CD4-positive, alpha-beta memory T cell (primary cell): ENCODE data around the gene SLC22A6. TPM values are rescaled to one million over a fixed set of nuclear protein-coding genes. Genes with fewer than 3 reads are reported as not detected.

Experiments
- CTCF ChIA-PET: fragments of 350-600 bp; sonication (Branson Sonifier 250); formaldehyde crosslinking; loops from one replicate; lab custom pipeline; 2021; ENCODE audit warnings: inconsistent platforms; ENCODE audit not compliant: partially characterized antibody; lab: Charles Lee
- POLR2A ChIA-PET: fragments of 350-600 bp; sonication (Branson Sonifier 250); formaldehyde crosslinking; loops from one replicate; lab custom pipeline; 2021; ENCODE audit not compliant: partially characterized antibody; lab: Charles Lee
- DNase-seq, 5 donors: peaks; one replicate each; pipeline versions ENCODE4 v3.0.0 to v3.0.0-alpha.2; 2020 to 2022; ENCODE audit warnings: mixed read lengths in 1 of 5
- H3K27ac ChIP-seq: one replicate; pipeline ENCODE4 v1.7.0; 2013; ENCODE audit warnings: low read depth, low read length
- H3K27me3 ChIP-seq: 2 replicates; pipeline ENCODE4 v1.7.0; 2013; ENCODE audit warnings: mild to moderate bottlenecking, low read length, moderate library complexity; ENCODE audit not compliant: insufficient read depth
- H3K36me3 ChIP-seq: 2 replicates; pipeline ENCODE4 v1.7.0; 2013; ENCODE audit warnings: mild to moderate bottlenecking, low read length, moderate library complexity; ENCODE audit not compliant: insufficient read depth
- H3K4me1 ChIP-seq: 2 replicates; pipeline ENCODE4 v1.7.0; 2013; ENCODE audit warnings: mild to moderate bottlenecking, low read length, moderate library complexity; ENCODE audit not compliant: insufficient read depth
- H3K4me3 ChIP-seq, 2 donors: one replicate each; pipeline ENCODE4 v1.7.0; 2013; ENCODE audit warnings: low read length in 2 of 2, mild to moderate bottlenecking in 1 of 2
- H3K9me3 ChIP-seq, 2 donors: one replicate each; pipeline ENCODE4 v1.7.0; 2013; ENCODE audit warnings: low read length in 2 of 2, control low read depth in 1 of 2; ENCODE audit not compliant: control insufficient read depth in 1 of 2
- H3K27ac Mint-ChIP-seq, 7 donors: one replicate each; pipeline ENCODE4 v1.8.0; 2020 to 2021; ENCODE audit warnings: mixed read lengths in 7 of 7, mild to moderate bottlenecking in 6 of 7, inconsistent platforms in 3 of 7, moderate library complexity in 3 of 7
- H3K27me3 Mint-ChIP-seq, 2 donors: one replicate each; pipeline ENCODE4 v1.8.0; 2020 to 2021; ENCODE audit warnings: mixed read lengths in 2 of 2
- H3K36me3 Mint-ChIP-seq, 2 donors: one replicate each; pipeline ENCODE4 v1.8.0; 2020 to 2021; ENCODE audit warnings: mixed read lengths in 2 of 2, inconsistent platforms in 1 of 2, mild to moderate bottlenecking in 1 of 2
- H3K4me1 Mint-ChIP-seq, 4 donors: one replicate each; pipeline ENCODE4 v1.8.0; 2020 to 2021; ENCODE audit warnings: mixed read lengths in 4 of 4, mild to moderate bottlenecking in 1 of 4
- H3K4me3 Mint-ChIP-seq, 8 donors: one replicate each; pipeline ENCODE4 v1.8.0; 2020 to 2021; ENCODE audit warnings: mixed read lengths in 8 of 8, mild to moderate bottlenecking in 7 of 8, moderate library complexity in 6 of 8, inconsistent platforms in 3 of 8
- H3K9me3 Mint-ChIP-seq, 8 donors: one replicate each; pipeline ENCODE4 v1.8.0; 2020 to 2021; ENCODE audit warnings: mixed read lengths in 8 of 8, mild to moderate bottlenecking in 5 of 8, inconsistent platforms in 3 of 8, moderate library complexity in 1 of 8
- intact Hi-C: fragments of 100-400 bp; cut with micrococcal nuclease; formaldehyde crosslinking; loops from one replicate; pipeline ENCODE4 v1.15.1; 2023
- polyA plus RNA-seq, 2 donors: library from polyadenylated mRNA; unstranded; fragments of 300-500 nt; fragmentation: Illumina TruSeq; gene quantifications; one replicate each; pipeline ENCODE4 v1.2.3, GENCODE V29; 2021
- total RNA-seq, 2 experiments: library from RNA; stranded (reverse); gene quantifications; one replicate each; pipeline ENCODE4 v1.2.3, GENCODE V29; 2021

SLC22A6 gene
- total and polyA plus RNA-seq, 4 experiments from 2014 or later, result not detected

DNA sequence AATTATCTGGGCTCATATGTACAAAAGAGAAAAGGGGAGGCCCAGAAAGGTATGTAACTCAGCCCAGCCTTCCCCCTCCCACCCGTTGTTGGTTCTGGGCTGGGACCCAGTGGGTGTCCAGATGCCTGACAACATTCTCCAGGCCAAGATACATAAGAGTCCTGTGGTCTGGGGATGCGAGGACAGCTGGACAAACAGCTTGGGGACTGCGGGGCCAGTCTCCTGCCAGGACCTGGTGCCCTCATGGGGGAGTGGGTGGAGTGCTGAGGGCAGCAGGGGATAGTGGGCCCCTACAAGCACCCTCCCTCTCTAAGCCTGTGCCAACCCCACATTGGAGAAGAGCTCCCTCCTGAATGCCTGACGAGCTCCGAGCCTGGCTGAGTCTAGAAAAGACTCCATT is 3.5 kb upstream of the SLC22A6 start:
- ChIA-PET CTCF (interaction anchor here (2.1 kb wide), 1 partner anchor 82 kb away, joined by 6 read pairs; no protein-coding TSS in a partner anchor), POLR2A (no interaction called here)
- Mint-ChIP-seq H3K27me3 (peaks cover 8 to 24% of the 10 kb centered on the region in 2 donors), H3K9me3 (no peaks in the 10 kb centered on the region), H3K4me1 (no peaks in the 10 kb centered on the region), H3K36me3 (no peaks in the 10 kb centered on the region), H3K4me3 (no peak overlapping the region), H3K27ac (no peak overlapping the region)
- Histone ChIP-seq H3K27me3 (no peaks in the 10 kb centered on the region), H3K27ac (no peak overlapping the region), H3K4me1 (no peaks in the 10 kb centered on the region), H3K9me3 (no peaks in the 10 kb centered on the region), H3K36me3 (no peaks in the 10 kb centered on the region), H3K4me3 (no peak overlapping the region)
- no peak for DNase-seq
- intact Hi-C loops, result no loop called here

DNA sequence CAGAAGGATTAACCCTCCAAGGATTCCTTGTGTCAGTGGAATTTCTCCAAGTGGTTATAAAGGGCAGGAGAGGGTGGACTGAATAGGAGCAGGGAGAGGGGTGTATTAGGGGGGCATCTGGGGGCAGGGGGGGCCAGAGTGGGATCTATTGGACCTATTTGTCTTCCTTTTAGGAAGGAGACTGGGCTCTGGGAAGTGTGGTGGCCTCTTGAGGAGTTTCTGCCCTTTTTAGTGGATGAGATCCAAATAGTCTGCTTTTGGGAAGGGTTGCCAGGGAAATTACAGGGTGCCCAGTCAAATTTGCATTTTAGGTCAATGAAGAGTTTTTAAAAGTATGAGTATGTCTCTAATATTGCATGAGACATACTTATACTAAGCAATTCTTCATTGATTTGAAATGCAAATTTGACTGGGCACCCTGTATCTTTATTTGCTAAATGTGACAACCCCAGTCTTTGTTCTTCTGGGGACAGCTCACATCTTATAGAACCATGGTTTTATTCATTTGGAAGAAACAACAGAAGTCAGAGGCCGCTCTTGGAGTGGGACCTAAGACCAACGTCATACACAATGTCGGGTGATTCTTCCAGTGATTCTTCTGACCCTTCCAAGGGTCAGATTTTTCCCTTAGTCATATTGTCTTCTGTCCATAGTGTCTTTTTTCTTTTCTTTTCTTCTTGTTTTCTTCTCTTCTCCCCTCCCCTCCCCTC is 429 bp upstream of the SLC22A6 start:
- no peak for DNase-seq
- ChIA-PET POLR2A (no interaction called here), CTCF (no interaction called here)
- Histone ChIP-seq H3K36me3 (no peaks in the 10 kb centered on the region), H3K27ac (no peak overlapping the region), H3K4me3 (no peak overlapping the region), H3K27me3 (no peaks in the 10 kb centered on the region), H3K4me1 (no peaks in the 10 kb centered on the region), H3K9me3 (no peaks in the 10 kb centered on the region)
- Mint-ChIP-seq H3K27me3 (peaks cover 4 to 27% of the 10 kb centered on the region in 2 donors), H3K9me3 (no peaks in the 10 kb centered on the region), H3K4me3 (no peak overlapping the region), H3K4me1 (no peaks in the 10 kb centered on the region), H3K36me3 (no peaks in the 10 kb centered on the region), H3K27ac (no peak overlapping the region)
- intact Hi-C loops, result no loop called here

DNA sequence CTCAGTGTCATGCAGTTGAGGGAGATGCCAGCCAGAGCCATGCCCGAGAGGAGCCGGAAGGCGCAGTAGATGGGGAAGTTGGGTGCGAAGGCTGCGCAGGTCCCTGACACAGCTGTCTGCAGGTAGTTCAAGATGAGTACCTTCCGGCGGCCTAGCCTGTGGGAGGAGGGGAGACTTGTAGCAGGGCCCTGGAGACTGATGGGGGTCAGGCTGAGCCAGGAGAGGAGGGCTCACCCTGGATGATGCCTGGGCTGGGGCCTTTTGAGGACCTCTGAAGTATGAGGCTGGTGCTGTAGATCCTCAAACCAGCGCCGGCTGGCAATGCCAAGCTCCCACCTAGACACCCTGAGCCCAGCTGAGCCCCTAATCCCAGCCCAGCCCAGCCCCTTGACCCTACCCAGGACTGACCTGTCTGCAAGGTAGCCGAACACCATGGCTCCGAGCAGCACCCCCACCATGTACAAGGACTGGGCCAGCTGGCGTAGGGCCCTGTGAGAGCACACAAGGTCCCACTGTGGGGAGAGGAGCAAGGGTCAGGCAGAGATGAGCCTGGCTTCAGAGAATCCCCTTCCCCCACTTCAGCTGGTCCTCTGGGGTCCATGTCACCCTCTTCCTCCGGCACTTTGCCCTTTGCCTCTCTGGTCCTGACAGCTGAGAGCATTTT is 1.1 kb downstream of the SLC22A6 start:
- no peak overlapping the region for H3K4me3 ChIP-seq
- H3K27ac ChIP-seq, result no peak overlapping the region
- intact Hi-C loops, result no loop called here
- H3K27me3 ChIP-seq, result no peaks in the 10 kb centered on the region
- CTCF ChIA-PET, result no interaction called here
- no peak for DNase-seq
- Mint-ChIP-seq H3K27me3 (peaks cover 7 to 33% of the 10 kb centered on the region in 2 donors), H3K27ac (peak overlapping the region in 1 of 7 donors; percentile 60), H3K9me3 (no peaks in the 10 kb centered on the region), H3K4me3 (no peak overlapping the region), H3K36me3 (no peaks in the 10 kb centered on the region), H3K4me1 (no peaks in the 10 kb centered on the region)
- H3K9me3 ChIP-seq, result no peaks in the 10 kb centered on the region
- H3K4me1 ChIP-seq, result no peaks in the 10 kb centered on the region
- POLR2A ChIA-PET, result no interaction called here
- no peaks in the 10 kb centered on the region for H3K36me3 ChIP-seq

DNA sequence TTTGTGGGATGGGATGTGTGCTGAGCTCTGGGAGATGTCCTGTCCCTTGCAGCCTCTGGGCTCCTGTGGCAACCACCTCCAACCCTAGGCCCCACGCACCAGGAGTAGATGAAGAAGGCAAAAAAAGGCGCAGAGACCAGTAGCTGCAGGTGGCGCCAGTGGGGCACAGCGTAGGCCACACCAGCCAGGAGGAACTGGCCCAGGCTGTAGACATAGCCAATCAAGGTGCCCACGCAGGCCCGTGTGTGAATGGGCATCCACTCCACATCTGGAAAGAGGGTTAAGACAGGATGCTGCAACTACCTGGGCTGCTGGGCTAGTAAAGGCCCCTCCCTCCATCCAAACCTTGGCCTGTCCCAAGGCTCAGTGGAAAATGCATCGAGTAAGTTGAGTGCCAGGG is 3.0 kb downstream of the SLC22A6 start:
- H3K27me3 ChIP-seq, result no peaks in the 10 kb centered on the region
- no peaks in the 10 kb centered on the region for H3K9me3 ChIP-seq
- H3K36me3 Mint-ChIP-seq, result no peaks in the 10 kb centered on the region
- peaks cover 6 to 26% of the 10 kb centered on the region in 2 donors for H3K27me3 Mint-ChIP-seq
- intact Hi-C loops, result no loop called here
- H3K4me3 Mint-ChIP-seq, result no peak overlapping the region
- no peaks in the 10 kb centered on the region for H3K4me1 Mint-ChIP-seq
- CTCF ChIA-PET, result no interaction called here
- H3K27ac ChIP-seq, result no peak overlapping the region
- POLR2A ChIA-PET, result no interaction called here
- H3K4me1 ChIP-seq, result no peaks in the 10 kb centered on the region
- H3K4me3 ChIP-seq, result no peak overlapping the region
- DNase-seq, result no peak
- no peaks in the 10 kb centered on the region for H3K36me3 ChIP-seq
- no peaks in the 10 kb centered on the region for H3K9me3 Mint-ChIP-seq
- H3K27ac Mint-ChIP-seq, result no peak overlapping the region

DNA sequence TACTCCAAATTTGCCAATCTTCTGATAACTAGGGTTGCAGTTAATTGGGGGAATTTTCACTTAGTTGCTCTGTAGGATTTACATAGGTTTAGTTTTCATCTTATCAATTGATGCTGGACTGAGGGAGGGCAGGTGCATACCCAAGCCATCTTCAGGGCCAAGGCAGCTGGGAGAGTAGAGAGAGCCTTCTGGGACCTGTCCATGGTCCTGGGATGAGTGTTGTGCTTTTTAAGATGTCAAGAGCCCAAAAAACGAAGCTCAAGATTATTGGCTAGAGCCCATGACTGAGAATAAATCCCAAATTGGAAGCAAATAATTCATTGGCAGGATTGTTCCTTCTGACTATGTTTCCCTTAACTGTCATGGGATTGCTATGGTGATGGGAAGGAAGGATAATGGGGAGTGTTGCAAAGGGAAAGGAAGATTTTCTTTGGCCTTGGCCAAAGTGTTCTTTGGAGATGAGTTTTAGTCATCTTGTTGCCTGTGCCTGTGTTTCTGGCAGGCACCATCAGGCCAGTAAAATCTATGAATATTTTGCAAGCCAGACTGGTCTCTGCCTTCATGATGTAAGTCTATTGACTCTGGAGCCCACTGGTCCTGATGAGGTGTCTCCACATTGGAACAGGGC is 4.5 kb downstream of the SLC22A6 start:
- no peaks in the 10 kb centered on the region for H3K9me3 ChIP-seq
- no peaks in the 10 kb centered on the region for H3K27me3 ChIP-seq
- peaks cover 6 to 25% of the 10 kb centered on the region in 2 donors for H3K27me3 Mint-ChIP-seq
- no peaks in the 10 kb centered on the region for H3K4me1 Mint-ChIP-seq
- H3K4me1 ChIP-seq, result no peaks in the 10 kb centered on the region
- ChIA-PET CTCF (no interaction called here), POLR2A (no interaction called here)
- no peaks in the 10 kb centered on the region for H3K36me3 ChIP-seq
- H3K27ac ChIP-seq, result no peak overlapping the region
- H3K4me3 Mint-ChIP-seq, result no peak overlapping the region
- no peak overlapping the region for H3K4me3 ChIP-seq
- no peak overlapping the region for H3K27ac Mint-ChIP-seq
- H3K36me3 Mint-ChIP-seq, result no peaks in the 10 kb centered on the region
- DNase-seq, result no peak
- no peaks in the 10 kb centered on the region for H3K9me3 Mint-ChIP-seq
- intact Hi-C loops, result no loop called here

DNA sequence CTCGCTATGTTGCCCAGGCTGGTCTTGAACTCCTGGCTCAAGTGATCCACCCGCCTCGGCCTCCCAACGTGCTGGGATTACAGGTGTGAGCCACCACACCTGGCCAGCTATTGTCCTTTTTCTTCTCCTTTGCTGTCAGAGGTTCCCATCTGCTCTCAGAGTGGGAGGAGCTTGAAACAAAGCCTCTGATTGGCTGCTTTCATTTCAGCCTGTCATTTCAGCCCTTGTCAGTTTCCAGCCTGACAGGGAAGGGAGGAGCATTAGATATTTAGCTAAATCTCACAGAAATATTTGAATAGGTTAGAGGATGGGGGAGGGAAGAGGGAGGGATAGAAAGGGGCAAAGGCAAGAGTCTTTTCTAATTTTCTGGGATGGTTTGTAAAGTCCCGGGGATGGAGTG is 8.7 kb downstream of the SLC22A6 start:
- POLR2A ChIA-PET, result no interaction called here

DNA sequence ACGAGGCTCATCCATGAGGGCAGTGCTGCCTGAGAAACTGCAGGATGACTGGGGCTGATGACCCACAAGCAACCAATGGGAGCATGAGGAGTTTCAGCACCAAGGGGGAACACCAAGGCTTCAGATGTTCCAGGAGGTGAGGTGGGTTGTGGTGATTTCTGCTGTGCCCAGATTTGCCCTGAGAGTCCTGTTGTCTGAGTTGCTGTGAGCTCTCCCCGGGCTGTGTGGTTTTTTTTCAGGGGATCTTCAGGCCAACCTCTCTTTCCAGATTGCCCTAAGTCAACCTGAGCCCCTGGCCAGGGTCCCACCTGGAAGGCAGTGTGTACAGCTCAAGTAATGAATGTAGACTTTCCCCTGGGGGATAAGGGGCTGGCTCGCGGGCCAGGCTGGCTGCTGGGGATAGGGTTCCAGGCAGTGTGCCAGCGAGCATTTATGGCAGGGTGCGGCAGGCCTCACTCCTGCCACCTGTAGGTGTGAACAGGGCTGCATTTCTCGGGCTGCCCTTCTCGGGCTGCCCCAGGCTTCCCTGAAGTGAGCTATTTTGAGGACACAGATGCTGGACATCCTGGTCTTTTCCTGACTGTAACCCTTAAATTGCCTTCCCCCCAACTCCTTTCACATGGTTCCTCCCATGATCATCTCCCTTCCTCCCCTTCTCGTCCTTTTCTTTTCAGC is 9.8 kb downstream of the SLC22A6 start:
- no peaks in the 10 kb centered on the region for H3K4me1 ChIP-seq
- Mint-ChIP-seq H3K27me3 (peaks cover 4 to 21% of the 10 kb centered on the region in 2 donors), H3K36me3 (no peaks in the 10 kb centered on the region), H3K9me3 (no peaks in the 10 kb centered on the region), H3K4me3 (no peak overlapping the region), H3K27ac (peak overlapping the region in 1 of 7 donors; percentile 54), H3K4me1 (no peaks in the 10 kb centered on the region)
- no peak overlapping the region for H3K27ac ChIP-seq
- ChIA-PET POLR2A (no interaction called here), CTCF (interaction anchor here (0.6 to 5.7 kb wide), 4 partner anchors 30 to 69 kb away, joined by 3 to 30 read pairs (median 3); no protein-coding TSS in a partner anchor)
- H3K9me3 ChIP-seq, result no peaks in the 10 kb centered on the region
- no peaks in the 10 kb centered on the region for H3K36me3 ChIP-seq
- intact Hi-C loops, result loop anchor here (1.0 kb wide), 1 partner anchor 69 kb away; no protein-coding TSS in a partner anchor
- no peak overlapping the region for H3K4me3 ChIP-seq
- no peaks in the 10 kb centered on the region for H3K27me3 ChIP-seq
- no peak for DNase-seq

More for the DNA sequence above, 8.7 kb downstream of the SLC22A6 start:
- DNase-seq, result no peak
- no peaks in the 10 kb centered on the region for H3K9me3 ChIP-seq
- Mint-ChIP-seq H3K9me3 (no peaks in the 10 kb centered on the region), H3K27ac (no peak overlapping the region), H3K36me3 (no peaks in the 10 kb centered on the region), H3K4me3 (no peak overlapping the region), H3K4me1 (no peaks in the 10 kb centered on the region), H3K27me3 (peaks cover 8 to 22% of the 10 kb centered on the region in 2 donors)
- no peaks in the 10 kb centered on the region for H3K27me3 ChIP-seq
- H3K36me3 ChIP-seq, result no peaks in the 10 kb centered on the region
- CTCF ChIA-PET, result interaction anchor here (5.7 kb wide), 1 partner anchor 70 kb away, joined by 30 read pairs; no protein-coding TSS in a partner anchor
- H3K4me3 ChIP-seq, result no peak overlapping the region
- H3K27ac ChIP-seq, result no peak overlapping the region
- intact Hi-C loops, result no loop called here
- H3K4me1 ChIP-seq, result no peaks in the 10 kb centered on the region
